ENCODE measurements around the gene WNT5B.
"Not testable (repeated sequence)": the region's sequence is repeated elsewhere in the genome, so short reads cannot be mapped to it uniquely, and the experiment has no call there.

WNT5B gene

DNA sequence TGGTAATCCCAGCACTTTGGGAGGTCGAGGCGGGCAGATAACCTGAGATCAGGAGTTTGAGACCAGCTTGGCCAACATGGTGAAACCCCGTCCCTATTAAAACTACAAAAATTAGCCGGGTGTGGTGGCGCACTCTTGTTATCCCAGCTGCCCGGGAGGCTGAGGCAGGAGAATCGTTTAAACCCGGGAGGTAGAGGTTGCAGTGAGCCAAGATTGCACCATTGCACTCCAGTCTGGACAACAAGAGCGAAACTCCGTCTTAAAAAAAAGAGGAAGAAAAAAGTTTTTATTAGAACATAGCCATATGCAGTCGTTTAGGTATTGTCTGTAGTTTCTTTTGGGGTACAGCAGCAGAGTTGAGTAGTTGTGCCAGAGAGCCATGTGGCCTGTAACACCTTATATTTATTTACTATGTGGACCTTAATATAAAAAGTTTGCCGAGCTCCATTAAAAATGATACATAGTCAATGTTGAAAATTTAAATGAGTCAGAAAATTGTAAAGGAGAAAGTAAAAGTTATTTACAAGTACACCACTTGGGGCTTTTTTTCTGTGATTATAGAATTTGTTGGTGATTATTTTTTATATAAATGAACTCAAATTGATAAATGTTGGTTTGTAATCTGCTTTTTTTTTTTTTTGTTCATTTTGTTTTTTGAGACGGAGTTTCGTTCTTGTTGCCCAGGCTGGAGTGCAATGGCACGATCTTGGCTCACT is 64.0 kb downstream of the WNT5B start:
- DNase-seq = no peak

GRCh38 chr12:1695097-1695496 is 66.1 kb downstream of the WNT5B start:
- not testable (repeated sequence) for DNase-seq

- no peak for DNase-seq
Observed at GRCh38 chr12:1695886-1696670, 67.0 kb downstream of the WNT5B start.

- no peak for DNase-seq
Observed at GRCh38 chr12:1696800-1697199, 67.8 kb downstream of the WNT5B start.

All from activated CD4-positive, alpha-beta T cell treated with anti-CD3 and anti-CD28 coated beads, Interleukin-2, amount 50 U/mL, for 4 hours (primary cell).